ENCODE data around the gene COG7.
"Not testable (repeated sequence)": the region's sequence is repeated elsewhere in the genome, so short reads cannot be mapped to it uniquely, and the experiment has no call there.

The COG7 gene

DNA sequence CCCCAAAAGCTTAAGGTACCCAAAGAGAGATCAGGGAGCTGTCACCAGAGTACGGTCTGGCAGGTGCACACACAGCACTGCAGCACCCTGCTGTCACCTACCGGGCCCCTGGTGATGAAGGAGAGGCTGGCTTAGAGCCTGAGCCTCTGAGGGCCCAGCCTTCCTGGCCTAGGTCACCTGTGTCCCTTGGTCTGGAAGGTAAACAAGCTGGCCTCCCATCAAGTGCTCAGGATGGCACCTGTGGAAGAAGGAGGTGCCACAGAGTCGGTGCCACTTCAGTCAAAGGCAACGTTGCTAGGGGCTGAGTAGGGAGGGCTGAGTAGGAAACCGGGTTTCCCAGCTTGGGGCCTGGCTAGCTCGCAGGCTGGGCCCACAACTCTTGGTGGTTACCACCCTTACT, 70.7 kb downstream of the COG7 start:
- DNase-seq, result no peak

DNA sequence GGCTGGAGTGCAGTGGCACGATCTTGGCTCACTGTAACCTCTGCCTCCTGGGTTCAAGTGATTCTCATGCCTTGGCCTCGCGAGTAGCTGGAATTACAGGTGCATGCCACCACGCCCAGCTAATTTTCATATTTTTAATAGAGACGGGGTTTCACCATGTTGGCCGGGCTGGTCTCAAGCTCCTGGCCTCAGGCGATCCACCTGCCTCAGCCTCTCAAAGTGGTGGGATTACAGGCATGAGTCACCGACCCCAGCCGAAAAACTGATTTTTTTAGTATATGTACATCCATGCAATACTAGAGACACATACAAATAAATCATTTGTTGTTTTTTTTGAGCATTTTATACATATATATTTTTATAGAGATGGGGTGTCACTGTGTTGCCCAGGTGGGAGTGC, 71.3 kb downstream of the COG7 start:
- not testable (repeated sequence) for DNase-seq

DNA sequence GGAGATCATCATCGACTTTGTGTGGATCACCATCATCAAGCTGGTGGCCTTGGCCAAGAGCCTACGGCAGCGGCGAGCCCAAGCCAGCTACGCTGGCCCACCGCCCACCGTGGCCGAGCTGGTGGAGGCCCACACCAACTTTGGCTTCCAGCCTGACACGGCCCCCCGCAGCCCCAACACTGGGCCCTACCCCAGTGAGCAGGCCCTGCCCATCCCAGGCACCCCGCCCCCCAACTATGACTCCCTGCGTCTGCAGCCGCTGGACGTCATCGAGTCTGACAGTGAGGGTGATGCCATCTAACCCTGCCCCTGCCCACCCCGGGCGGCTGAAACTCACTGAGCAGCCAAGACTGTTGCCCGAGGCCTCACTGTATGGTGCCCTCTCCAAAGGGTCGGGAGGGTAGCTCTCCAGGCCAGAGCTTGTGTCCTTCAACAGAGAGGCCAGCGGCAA, 72.5 kb downstream of the COG7 start:
- DNase-seq, result no peak

GRCh38 chr16:23379707-23380106, 73.3 kb downstream of the COG7 start:
- DNase-seq, result no peak

GRCh38 chr16:23378921-23379320, 74.1 kb downstream of the COG7 start:
- DNase-seq, result no peak

GRCh38 chr16:23378256-23378655, 74.7 kb downstream of the COG7 start:
- no peak for DNase-seq

DNA sequence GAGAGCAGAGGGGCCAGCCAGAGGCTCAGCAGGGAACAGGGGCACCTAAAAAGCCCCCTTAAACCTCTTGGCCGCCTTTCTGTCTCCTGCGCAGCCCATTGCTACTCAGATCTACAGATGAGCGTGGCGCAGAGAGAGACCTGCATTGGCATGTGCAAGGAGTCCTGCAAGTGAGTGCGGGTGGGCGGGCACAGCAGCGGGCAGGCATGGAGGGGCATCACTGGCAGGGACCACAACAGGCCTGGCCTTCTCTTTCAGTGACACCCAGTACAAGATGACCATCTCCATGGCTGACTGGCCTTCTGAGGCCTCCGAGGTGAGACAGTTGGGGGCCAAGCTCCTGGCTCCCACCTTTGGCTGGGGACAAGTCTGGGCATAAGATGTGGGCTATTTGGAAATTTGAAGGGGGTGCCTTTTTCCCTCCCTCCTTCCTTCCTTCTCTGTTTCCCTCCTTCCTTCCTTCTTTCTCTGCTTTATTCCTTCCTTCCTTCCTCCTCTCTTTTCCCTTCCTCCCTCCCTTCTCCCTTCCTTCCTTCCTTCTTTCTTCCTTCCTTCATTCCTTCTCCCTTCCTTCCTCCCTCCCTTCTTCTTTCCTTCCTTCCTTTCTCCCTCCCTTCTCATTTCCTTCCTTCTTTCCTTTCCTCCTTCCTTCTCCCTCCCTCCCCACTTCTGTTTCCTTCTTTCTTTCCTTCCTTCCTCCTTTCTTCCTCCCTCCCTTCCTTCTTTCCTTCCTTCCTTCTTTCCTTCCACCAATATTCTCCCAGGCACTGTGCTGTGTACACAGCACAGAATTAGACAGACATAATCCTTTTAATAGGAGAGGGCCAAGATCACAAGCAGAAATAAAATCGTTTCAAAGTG, 75.7 kb downstream of the COG7 start:
- DNase-seq, result no peak

DNA sequence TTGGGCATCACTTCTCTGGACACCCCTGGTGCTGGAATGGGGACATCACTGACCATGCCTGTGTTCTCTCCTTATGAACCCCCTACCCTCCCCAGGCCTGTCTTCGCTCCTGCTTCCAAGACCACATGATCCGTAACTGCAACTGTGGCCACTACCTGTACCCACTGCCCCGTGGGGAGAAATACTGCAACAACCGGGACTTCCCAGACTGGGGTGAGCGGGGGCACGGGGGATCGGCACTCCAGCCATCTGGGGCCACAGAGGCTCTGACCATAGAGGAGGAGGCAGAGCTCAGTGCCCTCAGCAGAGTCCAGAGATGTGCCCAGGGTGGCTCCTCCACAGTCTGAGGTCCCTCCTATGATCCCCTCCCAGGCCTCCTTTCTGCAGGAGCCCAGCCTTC, 77.3 kb downstream of the COG7 start:
- DNase-seq, result no peak

DNA sequence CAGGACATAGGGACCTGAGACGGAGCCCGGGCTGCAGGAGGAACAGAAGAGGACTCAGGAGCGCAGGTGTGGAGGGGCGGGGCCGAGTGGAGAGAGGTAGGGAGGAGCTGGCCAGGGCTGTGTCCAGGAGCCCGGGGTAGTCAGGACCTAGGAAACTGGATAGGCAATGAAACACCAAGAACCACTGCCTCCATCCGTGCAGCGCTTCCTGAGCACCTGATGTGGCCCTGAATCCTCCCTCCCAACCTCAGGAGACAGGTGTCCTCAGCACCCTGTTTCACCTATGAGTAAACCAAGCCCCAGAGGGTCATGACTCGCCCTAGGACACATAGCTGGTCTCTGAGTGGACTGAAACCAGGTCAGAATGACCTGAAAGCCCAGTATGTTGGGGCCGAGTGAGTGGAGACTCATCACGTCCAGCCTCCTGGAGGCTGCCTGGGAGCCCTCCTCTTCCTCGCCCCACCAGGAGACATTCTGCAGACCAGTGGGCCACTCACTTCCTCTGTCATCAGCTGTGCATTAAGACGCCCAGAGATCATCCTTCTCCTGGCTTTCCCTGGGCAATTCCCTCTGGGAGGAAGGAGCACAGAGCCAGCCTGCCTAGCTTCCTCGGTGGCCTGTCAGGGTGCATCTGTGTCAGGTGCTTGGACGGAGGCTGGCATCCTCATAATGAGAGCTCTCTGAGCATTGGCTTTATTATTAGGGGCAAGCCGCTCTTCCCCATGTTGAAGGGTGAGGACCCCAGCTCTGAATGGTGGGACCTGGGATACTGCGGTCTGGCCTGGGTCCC, 78.1 kb downstream of the COG7 start:
- DNase-seq, result no peak

GRCh38 chr16:23373436-23374219, 79.4 kb downstream of the COG7 start:
- DNase-seq, result no peak

GRCh38 chr16:23371368-23371767, 81.6 kb downstream of the COG7 start:
- no peak for DNase-seq

GRCh38 chr16:23369416-23369815, 83.6 kb downstream of the COG7 start:
- no peak for DNase-seq

DNA sequence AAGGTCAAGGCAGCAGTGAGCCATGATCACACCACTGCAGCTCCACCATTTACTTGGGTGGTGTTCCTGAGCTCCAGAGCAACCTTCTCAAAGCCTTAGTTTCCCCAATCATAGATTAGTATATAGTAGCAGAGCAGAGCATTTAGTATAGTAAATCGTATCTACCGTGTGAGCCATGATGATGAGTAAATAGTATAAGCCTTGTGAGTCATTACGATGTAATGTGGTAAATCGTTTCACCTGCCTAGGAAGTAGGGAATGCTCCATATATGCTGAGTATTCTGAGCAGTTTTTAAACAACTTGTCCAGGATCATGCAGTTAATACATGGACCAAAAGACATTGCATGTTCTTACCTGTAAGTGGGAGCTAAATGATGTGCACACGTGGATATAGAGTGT, 84.5 kb downstream of the COG7 start:
- DNase-seq, result no peak

DNA sequence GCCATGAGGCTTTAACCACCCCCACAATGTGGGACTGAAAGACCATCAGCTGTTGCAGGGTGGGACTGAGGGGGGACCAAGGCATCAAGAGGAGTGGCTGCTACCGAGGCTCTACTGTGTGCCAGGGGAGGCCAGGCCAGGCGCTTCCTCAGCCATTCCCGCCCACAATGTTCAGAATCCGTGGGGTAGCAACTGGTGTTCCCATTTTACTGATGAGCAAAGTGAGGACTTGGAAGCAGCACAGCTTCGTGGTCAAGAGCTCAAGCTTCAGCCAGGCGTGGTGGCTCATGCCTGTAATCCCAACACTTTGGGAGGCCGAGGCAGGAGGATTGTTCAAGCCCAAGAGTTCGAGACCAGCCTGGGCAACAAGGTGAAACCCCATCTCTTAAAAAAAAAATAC, 85.0 kb downstream of the COG7 start:
- no peak for DNase-seq

GRCh38 chr16:23367564-23367963, 85.4 kb downstream of the COG7 start:
- no peak for DNase-seq

GRCh38 chr16:23366341-23366740, 86.6 kb downstream of the COG7 start:
- not testable (repeated sequence) for DNase-seq

- no peak for DNase-seq
These were observed 87.3 kb downstream of the COG7 start for GRCh38 chr16:23365602-23366240.

DNA sequence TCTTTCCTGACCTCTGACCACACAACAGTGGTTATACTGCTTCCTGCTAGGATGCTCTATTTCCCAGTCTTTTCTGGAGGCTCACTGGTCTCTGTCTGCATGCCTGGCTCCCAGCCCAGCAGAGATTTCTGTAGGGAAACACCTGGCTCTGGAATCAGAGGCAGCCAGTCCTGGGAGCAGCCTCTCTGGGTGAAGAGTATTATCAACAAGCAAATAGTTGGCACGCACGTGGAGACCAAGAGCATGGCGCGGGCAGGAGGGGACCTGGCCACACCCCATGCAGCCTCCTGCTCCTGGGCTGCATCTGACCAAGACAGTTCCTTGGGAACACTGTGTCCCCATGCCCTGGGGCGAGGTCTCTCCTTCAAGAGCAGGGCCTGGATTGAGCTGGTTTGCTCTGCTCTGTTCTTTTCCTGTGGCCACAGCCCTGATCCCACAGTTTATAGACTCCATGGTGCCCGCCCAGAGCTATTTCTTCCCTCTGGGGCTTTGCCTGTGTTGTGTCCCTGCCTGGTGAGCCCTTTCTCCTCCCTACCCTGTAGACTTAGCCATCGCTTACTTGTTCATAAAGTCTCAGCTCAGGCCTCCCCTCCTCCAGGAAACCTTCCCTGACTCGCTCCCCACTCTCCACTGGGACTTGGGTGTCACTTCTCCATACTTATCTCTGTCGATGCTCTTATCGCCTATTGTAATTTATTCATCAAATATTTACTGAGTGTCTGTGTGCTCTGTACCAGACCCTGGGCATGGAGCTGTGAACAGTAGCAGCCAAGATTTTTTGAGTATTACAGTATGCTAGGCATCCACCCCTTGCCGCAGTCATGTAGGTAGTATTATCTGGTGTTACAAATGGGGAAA, 90.3 kb downstream of the COG7 start:
- DNase-seq, result no peak

DNA sequence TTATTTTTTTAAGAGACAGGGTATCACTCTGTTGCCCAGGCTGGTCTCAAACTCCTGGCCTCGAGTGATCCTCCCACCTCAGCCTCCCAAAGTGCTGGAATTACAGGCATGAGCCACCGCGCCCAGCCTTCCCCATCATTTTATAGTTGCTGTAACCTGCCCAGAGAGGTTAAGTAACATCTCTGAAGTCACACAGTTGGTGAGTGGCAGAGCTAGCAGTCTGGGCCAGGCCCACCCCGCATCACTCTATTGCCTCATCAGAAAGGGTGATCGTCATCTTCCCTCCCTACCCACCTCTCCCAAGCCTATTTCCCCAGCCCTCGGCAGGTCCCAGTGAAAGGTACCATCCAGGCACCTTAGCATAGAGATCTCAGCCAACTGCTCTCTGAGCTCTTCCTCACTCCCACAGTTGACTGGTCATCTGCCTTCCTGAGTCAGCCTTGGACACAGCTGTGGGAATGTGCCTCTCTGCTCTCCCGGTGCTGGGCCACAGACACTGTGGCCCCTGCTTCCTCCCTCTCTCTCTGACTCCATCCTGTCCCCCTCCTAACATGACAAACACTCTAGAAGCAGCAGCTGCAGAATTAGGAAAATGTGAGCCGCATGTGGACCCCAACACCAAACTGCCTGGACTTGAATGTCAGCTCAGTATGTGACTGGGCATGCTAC, 93.8 kb downstream of the COG7 start:
- no peak for DNase-seq

DNA sequence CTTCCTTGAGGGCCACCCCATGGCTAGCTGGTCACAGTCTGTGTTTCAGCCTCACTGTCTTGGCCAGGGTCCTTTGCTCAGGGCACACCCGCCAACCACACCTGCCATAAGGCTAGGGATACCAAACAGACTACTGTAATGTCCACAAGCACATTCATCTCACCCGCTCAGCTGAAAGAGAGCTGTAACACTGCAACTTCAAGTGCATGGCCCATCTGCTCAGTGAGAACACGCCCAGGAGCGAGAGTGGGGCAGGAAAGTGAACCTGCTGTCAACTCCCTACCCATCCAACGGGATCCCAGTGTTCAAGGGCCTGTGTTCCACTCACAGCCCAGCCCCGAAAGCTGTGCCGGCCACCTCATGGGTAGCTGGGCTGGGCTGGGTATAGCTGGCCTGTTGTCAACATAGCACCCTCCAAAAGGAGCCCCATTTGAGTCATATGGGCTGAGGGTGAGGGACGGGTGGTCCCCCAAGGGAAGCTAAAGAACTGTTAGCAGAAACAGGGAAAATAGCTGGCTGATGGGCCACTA, 95.2 kb downstream of the COG7 start:
- DNase-seq, result no peak

DNA sequence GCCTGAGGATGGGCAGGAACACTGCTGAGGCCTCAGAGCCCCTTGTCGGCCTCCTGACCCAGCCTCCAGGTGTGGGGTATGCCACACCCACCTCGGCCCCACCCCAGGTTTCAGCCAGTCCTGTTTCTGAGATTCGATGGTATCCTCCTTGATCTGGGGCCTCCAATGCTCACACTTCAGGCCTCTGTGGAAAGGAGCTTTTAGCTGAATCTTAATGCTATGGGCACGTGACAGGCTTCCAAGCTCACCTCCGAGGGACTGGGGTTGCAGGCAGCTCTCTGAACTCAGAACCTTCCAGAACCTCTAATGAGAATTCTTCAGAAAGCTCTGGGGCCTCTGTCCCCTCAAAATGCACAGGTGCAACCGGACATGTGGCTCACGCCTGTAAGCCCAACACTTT, 96.0 kb downstream of the COG7 start:
- DNase-seq, result no peak
